Measurements from ENCODE around the gene PTEN. TPM values are rescaled to one million over a fixed set of nuclear protein-coding genes. Genes with fewer than 3 reads are reported as not detected.

The PTEN gene
- total RNA-seq, 1 experiment from 2014 or later: 53.7 TPM

DNA sequence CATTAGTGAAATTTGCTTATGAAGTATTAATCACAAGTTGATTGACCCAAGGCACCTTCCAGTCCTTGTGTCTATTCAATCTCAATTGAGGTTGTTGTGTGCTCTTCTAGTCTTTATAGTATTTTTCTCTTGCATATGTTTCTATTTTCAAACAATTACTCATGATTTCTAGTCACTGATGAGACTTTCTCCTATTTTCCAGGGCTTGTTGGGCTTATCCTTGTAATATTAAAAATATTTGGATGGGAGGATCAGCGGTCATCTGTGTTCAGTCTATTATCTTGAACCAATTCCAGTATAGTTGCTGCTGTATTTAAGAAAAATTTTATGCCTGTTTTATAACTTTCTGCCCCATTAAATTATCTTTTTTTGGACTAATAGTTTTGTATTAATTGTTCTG, 154.4 kb downstream of the PTEN start:
- Histone ChIP-seq H3K36me3 (no peaks in the 10 kb centered on the region), H3K27me3 (replicated peaks) (no peaks in the 10 kb centered on the region), H3K9me3 (replicated peaks) (no peaks in the 10 kb centered on the region), H3K4me3 (no peak overlapping the region), H3K4me1 (replicated peaks) (no peaks in the 10 kb centered on the region), H3K27ac (no peak overlapping the region)
- DNase-seq (ENCODE audit: low read depth in 1 of 2, low spot score in 2 of 2): no peak

DNA sequence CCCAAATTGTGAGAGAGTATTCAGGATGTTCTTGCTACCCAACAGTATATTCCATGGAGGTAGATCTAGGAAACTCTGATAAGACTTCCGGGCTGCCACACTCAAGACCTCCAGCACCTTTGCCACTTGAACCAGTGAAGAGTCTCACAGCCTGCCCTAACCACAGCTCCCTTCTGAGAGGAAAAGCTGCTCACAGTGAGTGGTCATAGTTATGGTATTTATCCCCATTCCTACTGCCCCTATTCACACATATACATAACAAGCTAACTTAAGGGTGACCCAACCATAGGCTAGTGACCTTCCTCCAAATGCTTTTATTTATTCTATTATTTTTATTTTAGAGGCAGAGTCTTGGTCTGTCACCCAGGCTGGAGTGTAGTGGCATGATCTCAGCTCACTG, 156.3 kb downstream of the PTEN start:
- H3K27me3 ChIP-seq (replicated peaks): no peaks in the 10 kb centered on the region
- no peaks in the 10 kb centered on the region for H3K4me1 ChIP-seq (replicated peaks)
- no peak overlapping the region for H3K27ac ChIP-seq
- no peak overlapping the region for H3K4me3 ChIP-seq
- no peaks in the 10 kb centered on the region for H3K9me3 ChIP-seq (replicated peaks)
- H3K36me3 ChIP-seq: no peaks in the 10 kb centered on the region
- no peak for DNase-seq (ENCODE audit: low read depth in 1 of 2, low spot score in 2 of 2)

Other genes starting within 250 kb of the PTEN start
- gene PAPSS2, start 203.7 kb upstream of the PTEN start, total RNA-seq (2014; rRNA removed; shearing (Covaris generic)): 53.9 and 76.3 TPM in 2 replicates
- 46.2 and 63.7 TPM in 2 replicates for gene ATAD1, start 45.4 kb upstream of the PTEN start, total RNA-seq (2014; rRNA removed; shearing (Covaris generic))
- 0.05 and 0.81 TPM in 2 replicates for gene KLLN, start 92 bp upstream of the PTEN start, total RNA-seq (2014; rRNA removed; shearing (Covaris generic))

Data from SJSA1 (cell line).